H1 (cell line): ENCODE results near the gene CNOT1. TPM values are rescaled to one million over a fixed set of nuclear protein-coding genes. Genes with fewer than 3 reads are reported as not detected.

ENCODE experiments used
- BACH1 ChIP-seq: IDR thresholded peaks from 2 replicates; pipeline ENCODE4 v1.6.1; 2012; ENCODE audit warnings: low read length, improper control_type of control experiment
- EZH2 ChIP-seq: fragments of 200-600 bp; sonication (generic); IDR thresholded peaks from 2 replicates; pipeline ENCODE4 v1.7.1; 2012; ENCODE audit warnings: low read depth, mild to moderate bottlenecking, moderate library complexity, low read length, inconsistent platforms; ENCODE audit not compliant: severe bottlenecking
- HDAC2 ChIP-seq, 2 experiments: fragments of 300-600 bp in 1 of 2; sonication (generic) in 1 of 2; IDR thresholded peaks; 2 replicates each; pipeline ENCODE4 v1.6.1; 2011 to 2012; ENCODE audit warnings: low read depth in 2 of 2, low read length in 2 of 2, mild to moderate bottlenecking in 2 of 2, moderate library complexity in 2 of 2, borderline replicate concordance in 1 of 2, inconsistent platforms in 1 of 2
- HDAC6 ChIP-seq: IDR thresholded peaks from one replicate; pipeline ENCODE4 v1.7.1; 2012; ENCODE audit warnings: low read depth, mild to moderate bottlenecking, inconsistent platforms, low read length, moderate library complexity
- KDM1A ChIP-seq: fragments of 200-600, 300-600 bp; sonication (generic); IDR thresholded peaks from 2 replicates; pipeline ENCODE4 v1.7.1; 2016; ENCODE audit warnings: mild to moderate bottlenecking, low read length, borderline replicate concordance
- MAFK ChIP-seq: IDR thresholded peaks from 2 replicates; pipeline ENCODE4 v1.6.1; 2012; ENCODE audit warnings: low read depth, mild to moderate bottlenecking, improper control_type of control experiment, low read length
- RFX5 ChIP-seq: IDR thresholded peaks from 2 replicates; pipeline ENCODE4 v1.6.1; 2011; ENCODE audit warnings: low read depth, low read length, improper control_type of control experiment, borderline replicate concordance
- SP4 ChIP-seq: IDR thresholded peaks from 2 replicates; pipeline ENCODE4 v1.6.1; 2012; ENCODE audit warnings: low read length, inconsistent platforms
- TAF7 ChIP-seq: optimal IDR thresholded peaks from 2 replicates; pipeline ENCODE3; 2011; ENCODE audit warnings: low read depth, mild to moderate bottlenecking, inconsistent platforms, low read length, moderate library complexity, borderline replicate concordance
- ZNF274 ChIP-seq: IDR thresholded peaks from 2 replicates; pipeline ENCODE4 v1.7.0; 2012; ENCODE audit warnings: low read length, borderline replicate concordance; ENCODE audit errors: extremely low read depth
- polyA plus RNA-seq, 7 experiments: library from polyadenylated mRNA; depleted of rRNA in 3 of 7; stranded (reverse) in 5 of 7; unstranded in 2 of 7; fragments of >200 nt in 5 of 7; fragments of 200-250 nt in 2 of 7; gene quantifications; 1 replicate in 5 of 7; 2 replicates in 1 of 7; 4 replicates in 1 of 7; pipeline versions ENCODE4 v1.2.1 to v1.2.3, GENCODE V29; 2011 to 2013; ENCODE audit warnings: missing spikeins in 2 of 7, mixed read lengths in 2 of 7
- total RNA-seq: library from RNA; stranded (reverse); fragmentation: NEBNext Ultra II Directional; extraction: Animal tissue kit (Norgen Biotek cat#: 25700); gene quantifications from 2 replicates; pipeline ENCODE4 v1.2.1, GENCODE V29; 2021
- TF ChIP-seq, protein P1 (sequence below): fragments of 300-600 bp; sonication (generic); IDR thresholded peaks from 2 replicates; pipeline ENCODE4 v1.7.1; 2012; ENCODE audit warnings: low read length, moderate library complexity, mild to moderate bottlenecking, inconsistent platforms; ENCODE audit not compliant: insufficient replicate concordance

The CNOT1 gene
- total and polyA plus RNA-seq, 2 of the 8 experiments (the other 6 are each of a cell fraction or from before 2014, with no cell fraction given): 306 to 319 TPM

DNA sequence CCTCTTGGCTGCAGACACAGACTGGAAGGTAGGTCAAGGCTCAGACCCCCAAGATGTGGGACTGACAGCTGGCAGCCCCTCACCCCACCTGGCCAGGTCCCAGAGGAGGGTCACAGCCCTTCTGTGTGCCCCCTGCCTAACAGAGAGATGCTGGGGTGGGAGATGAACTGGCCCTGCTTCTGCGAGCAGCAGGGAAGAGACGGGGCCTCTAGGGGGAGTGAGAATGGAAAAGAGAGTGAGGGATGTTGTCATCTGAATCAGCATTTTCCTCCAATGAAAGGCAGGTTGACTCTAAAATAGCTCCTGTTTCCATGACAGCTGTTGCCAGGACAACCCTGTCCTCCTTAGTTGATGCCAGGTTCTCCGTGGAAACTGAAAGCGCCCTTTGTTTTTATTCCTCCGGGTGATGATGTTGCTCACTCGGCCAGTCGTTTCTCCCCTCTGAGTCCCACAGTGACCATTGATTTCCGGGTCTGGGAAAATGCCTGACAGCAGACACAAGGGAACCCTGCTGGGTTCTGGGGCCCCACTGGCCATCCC, 134.6 kb downstream of the CNOT1 start (continued):
- TF ChIP-seq, protein P1, sequence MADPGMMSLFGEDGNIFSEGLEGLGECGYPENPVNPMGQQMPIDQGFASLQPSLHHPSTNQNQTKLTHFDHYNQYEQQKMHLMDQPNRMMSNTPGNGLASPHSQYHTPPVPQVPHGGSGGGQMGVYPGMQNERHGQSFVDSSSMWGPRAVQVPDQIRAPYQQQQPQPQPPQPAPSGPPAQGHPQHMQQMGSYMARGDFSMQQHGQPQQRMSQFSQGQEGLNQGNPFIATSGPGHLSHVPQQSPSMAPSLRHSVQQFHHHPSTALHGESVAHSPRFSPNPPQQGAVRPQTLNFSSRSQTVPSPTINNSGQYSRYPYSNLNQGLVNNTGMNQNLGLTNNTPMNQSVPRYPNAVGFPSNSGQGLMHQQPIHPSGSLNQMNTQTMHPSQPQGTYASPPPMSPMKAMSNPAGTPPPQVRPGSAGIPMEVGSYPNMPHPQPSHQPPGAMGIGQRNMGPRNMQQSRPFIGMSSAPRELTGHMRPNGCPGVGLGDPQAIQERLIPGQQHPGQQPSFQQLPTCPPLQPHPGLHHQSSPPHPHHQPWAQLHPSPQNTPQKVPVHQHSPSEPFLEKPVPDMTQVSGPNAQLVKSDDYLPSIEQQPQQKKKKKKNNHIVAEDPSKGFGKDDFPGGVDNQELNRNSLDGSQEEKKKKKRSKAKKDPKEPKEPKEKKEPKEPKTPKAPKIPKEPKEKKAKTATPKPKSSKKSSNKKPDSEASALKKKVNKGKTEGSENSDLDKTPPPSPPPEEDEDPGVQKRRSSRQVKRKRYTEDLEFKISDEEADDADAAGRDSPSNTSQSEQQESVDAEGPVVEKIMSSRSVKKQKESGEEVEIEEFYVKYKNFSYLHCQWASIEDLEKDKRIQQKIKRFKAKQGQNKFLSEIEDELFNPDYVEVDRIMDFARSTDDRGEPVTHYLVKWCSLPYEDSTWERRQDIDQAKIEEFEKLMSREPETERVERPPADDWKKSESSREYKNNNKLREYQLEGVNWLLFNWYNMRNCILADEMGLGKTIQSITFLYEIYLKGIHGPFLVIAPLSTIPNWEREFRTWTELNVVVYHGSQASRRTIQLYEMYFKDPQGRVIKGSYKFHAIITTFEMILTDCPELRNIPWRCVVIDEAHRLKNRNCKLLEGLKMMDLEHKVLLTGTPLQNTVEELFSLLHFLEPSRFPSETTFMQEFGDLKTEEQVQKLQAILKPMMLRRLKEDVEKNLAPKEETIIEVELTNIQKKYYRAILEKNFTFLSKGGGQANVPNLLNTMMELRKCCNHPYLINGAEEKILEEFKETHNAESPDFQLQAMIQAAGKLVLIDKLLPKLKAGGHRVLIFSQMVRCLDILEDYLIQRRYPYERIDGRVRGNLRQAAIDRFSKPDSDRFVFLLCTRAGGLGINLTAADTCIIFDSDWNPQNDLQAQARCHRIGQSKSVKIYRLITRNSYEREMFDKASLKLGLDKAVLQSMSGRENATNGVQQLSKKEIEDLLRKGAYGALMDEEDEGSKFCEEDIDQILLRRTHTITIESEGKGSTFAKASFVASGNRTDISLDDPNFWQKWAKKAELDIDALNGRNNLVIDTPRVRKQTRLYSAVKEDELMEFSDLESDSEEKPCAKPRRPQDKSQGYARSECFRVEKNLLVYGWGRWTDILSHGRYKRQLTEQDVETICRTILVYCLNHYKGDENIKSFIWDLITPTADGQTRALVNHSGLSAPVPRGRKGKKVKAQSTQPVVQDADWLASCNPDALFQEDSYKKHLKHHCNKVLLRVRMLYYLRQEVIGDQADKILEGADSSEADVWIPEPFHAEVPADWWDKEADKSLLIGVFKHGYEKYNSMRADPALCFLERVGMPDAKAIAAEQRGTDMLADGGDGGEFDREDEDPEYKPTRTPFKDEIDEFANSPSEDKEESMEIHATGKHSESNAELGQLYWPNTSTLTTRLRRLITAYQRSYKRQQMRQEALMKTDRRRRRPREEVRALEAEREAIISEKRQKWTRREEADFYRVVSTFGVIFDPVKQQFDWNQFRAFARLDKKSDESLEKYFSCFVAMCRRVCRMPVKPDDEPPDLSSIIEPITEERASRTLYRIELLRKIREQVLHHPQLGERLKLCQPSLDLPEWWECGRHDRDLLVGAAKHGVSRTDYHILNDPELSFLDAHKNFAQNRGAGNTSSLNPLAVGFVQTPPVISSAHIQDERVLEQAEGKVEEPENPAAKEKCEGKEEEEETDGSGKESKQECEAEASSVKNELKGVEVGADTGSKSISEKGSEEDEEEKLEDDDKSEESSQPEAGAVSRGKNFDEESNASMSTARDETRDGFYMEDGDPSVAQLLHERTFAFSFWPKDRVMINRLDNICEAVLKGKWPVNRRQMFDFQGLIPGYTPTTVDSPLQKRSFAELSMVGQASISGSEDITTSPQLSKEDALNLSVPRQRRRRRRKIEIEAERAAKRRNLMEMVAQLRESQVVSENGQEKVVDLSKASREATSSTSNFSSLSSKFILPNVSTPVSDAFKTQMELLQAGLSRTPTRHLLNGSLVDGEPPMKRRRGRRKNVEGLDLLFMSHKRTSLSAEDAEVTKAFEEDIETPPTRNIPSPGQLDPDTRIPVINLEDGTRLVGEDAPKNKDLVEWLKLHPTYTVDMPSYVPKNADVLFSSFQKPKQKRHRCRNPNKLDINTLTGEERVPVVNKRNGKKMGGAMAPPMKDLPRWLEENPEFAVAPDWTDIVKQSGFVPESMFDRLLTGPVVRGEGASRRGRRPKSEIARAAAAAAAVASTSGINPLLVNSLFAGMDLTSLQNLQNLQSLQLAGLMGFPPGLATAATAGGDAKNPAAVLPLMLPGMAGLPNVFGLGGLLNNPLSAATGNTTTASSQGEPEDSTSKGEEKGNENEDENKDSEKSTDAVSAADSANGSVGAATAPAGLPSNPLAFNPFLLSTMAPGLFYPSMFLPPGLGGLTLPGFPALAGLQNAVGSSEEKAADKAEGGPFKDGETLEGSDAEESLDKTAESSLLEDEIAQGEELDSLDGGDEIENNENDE: no peak
- TF ChIP-seq EZH2 (no peak), RFX5 (peak; percentile 76; the same call in 1 of the 2 replicates), SP4 (no peak), HDAC6 (no peak), MAFK (peak; percentile 91), BACH1 (peak; percentile 93), ZNF274 (no peak), HDAC2 (IDR thresholded peaks at IDR 0.05; ENCODE audit: borderline replicate concordance in 1 of 2, low read depth in 2 of 2, low read length in 2 of 2) (0 out of 4 replicates have a peak, but pooled peaks of 1 of the 2 experiments have one; percentile 25), TAF7 (no peak), KDM1A (no peak)
